SK-N-SH treated with all-trans-retinoic acid at 6 μM for 48 hours (cell line): ENCODE results near the gene PKIG.

Experiments
- ARNTL ChIP-seq: fragments of 450-650 bp; formaldehyde crosslinking; IDR thresholded peaks from 2 replicates; pipeline ENCODE4 v1.5.0; 2020; ENCODE audit warnings: low read depth, mild to moderate bottlenecking, moderate library complexity, borderline replicate concordance
- BACH2 ChIP-seq: fragments of 250-450 bp; sonication (Bioruptor Pico); IDR thresholded peaks from 2 replicates; pipeline ENCODE4 v1.9.0; 2021; ENCODE audit warnings: mild to moderate bottlenecking, borderline replicate concordance
- ESRRG ChIP-seq: fragments of 250-450 bp; sonication (Bioruptor Pico); IDR thresholded peaks from 2 replicates; pipeline ENCODE4 v1.6.1; 2021; ENCODE audit warnings: mild to moderate bottlenecking
- GLIS3 ChIP-seq: fragments of 250-450 bp; sonication (Bioruptor Pico); IDR thresholded peaks from 2 replicates; pipeline ENCODE4 v1.5.0; 2020; ENCODE audit warnings: mild to moderate bottlenecking, moderate library complexity
- OSR1 ChIP-seq: fragments of 250-450 bp; sonication (Bioruptor Pico); IDR thresholded peaks from 2 replicates; pipeline ENCODE4 v1.8.0; 2022; ENCODE audit warnings: moderate library complexity, mild to moderate bottlenecking, inconsistent platforms
- PPARA ChIP-seq: fragments of 250-450 bp; sonication (Bioruptor Pico); IDR thresholded peaks from 2 replicates; pipeline ENCODE4 v1.5.0; 2020; ENCODE audit warnings: mild to moderate bottlenecking, borderline replicate concordance
- SNAI2 ChIP-seq: fragments of 250-450 bp; sonication (Bioruptor Pico); IDR thresholded peaks from 2 replicates; pipeline ENCODE4 v1.5.0; 2020; ENCODE audit warnings: mild to moderate bottlenecking, moderate library complexity
- ZFP3 ChIP-seq: fragments of 250-450 bp; sonication (Bioruptor Pico); IDR thresholded peaks from 2 replicates; pipeline ENCODE4 v1.5.0; 2020; ENCODE audit warnings: mild to moderate bottlenecking, moderate library complexity
- ZFP30 ChIP-seq: fragments of 450-650 bp; formaldehyde crosslinking; IDR thresholded peaks from 2 replicates; pipeline ENCODE4 v1.5.0; 2022; ENCODE audit warnings: mild to moderate bottlenecking, moderate library complexity
- TF ChIP-seq, protein P1 (sequence below): fragments of 250-450 bp; sonication (Bioruptor Pico); IDR thresholded peaks from 2 replicates; pipeline ENCODE4 v1.8.0; 2021; ENCODE audit warnings: low read depth, mild to moderate bottlenecking, moderate library complexity, borderline replicate concordance
- TF ChIP-seq, protein P2 (sequence below): fragments of 250-450 bp; sonication (Bioruptor Pico); IDR thresholded peaks from 2 replicates; pipeline ENCODE4 v1.8.0; 2020; ENCODE audit warnings: mild to moderate bottlenecking, moderate library complexity, borderline replicate concordance
- TF ChIP-seq, protein P3 (sequence below): fragments of 250-450 bp; sonication (Bioruptor Pico); IDR thresholded peaks from 2 replicates; pipeline ENCODE4 v1.5.1; 2020; ENCODE audit warnings: low read depth, mild to moderate bottlenecking, moderate library complexity

DNA sequence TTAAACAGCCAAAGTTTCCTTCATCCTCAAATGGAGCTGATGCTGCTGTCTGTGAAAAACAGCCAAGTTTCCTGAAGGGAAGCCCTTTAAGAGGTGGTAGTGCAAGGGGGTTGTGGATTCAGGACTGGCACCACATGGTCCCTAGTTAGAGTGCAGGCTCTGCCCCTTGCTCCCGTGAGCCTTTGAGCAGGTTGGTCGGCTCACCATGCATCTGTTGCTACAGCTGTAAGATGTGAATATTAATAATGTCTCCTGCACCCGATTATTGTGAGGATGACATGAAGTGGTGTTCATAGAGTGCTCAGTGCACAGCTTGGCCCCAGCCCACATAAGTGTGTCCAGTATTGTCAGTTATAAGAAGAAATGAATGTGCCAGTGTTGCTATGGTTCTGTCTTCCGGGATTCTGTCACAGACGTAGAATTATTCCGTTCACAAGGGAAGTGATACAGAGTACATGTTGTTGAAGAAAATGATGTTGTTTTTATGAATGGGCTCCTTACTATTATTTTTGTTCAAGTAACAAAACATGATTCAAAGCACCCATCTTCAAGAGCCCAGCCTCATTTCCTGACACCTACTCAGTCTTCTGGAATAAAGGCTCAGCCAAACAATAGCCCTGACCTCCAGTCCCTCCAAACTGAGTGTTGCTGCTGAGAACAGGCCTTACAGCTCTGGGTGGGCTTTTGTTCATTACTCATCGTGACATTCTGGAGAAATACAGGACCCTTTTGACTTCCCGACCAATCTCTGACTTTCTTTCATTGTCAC is 2.9 kb upstream of the PKIG start:
- TF ChIP-seq ARNTL (CRISPR knock-in tag) = no peak
- TF ChIP-seq, protein P1, sequence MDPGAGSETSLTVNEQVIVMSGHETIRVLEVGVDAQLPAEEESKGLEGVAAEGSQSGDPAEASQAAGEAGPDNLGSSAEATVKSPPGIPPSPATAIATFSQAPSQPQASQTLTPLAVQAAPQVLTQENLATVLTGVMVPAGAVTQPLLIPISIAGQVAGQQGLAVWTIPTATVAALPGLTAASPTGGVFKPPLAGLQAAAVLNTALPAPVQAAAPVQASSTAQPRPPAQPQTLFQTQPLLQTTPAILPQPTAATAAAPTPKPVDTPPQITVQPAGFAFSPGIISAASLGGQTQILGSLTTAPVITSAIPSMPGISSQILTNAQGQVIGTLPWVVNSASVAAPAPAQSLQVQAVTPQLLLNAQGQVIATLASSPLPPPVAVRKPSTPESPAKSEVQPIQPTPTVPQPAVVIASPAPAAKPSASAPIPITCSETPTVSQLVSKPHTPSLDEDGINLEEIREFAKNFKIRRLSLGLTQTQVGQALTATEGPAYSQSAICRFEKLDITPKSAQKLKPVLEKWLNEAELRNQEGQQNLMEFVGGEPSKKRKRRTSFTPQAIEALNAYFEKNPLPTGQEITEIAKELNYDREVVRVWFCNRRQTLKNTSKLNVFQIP (CRISPR knock-in tag) = no peak
- no peak for TF ChIP-seq PPARA (CRISPR knock-in tag)
- TF ChIP-seq OSR1 = no peak
- TF ChIP-seq GLIS3 (CRISPR knock-in tag) = no peak
- TF ChIP-seq, protein P2, sequence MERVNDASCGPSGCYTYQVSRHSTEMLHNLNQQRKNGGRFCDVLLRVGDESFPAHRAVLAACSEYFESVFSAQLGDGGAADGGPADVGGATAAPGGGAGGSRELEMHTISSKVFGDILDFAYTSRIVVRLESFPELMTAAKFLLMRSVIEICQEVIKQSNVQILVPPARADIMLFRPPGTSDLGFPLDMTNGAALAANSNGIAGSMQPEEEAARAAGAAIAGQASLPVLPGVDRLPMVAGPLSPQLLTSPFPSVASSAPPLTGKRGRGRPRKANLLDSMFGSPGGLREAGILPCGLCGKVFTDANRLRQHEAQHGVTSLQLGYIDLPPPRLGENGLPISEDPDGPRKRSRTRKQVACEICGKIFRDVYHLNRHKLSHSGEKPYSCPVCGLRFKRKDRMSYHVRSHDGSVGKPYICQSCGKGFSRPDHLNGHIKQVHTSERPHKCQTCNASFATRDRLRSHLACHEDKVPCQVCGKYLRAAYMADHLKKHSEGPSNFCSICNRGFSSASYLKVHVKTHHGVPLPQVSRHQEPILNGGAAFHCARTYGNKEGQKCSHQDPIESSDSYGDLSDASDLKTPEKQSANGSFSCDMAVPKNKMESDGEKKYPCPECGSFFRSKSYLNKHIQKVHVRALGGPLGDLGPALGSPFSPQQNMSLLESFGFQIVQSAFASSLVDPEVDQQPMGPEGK (CRISPR knock-in tag) = no peak
- no peak for TF ChIP-seq ESRRG (CRISPR knock-in tag)
- no peak for TF ChIP-seq SNAI2
- TF ChIP-seq ZFP3 (CRISPR knock-in tag) = no peak
- TF ChIP-seq, protein P3, sequence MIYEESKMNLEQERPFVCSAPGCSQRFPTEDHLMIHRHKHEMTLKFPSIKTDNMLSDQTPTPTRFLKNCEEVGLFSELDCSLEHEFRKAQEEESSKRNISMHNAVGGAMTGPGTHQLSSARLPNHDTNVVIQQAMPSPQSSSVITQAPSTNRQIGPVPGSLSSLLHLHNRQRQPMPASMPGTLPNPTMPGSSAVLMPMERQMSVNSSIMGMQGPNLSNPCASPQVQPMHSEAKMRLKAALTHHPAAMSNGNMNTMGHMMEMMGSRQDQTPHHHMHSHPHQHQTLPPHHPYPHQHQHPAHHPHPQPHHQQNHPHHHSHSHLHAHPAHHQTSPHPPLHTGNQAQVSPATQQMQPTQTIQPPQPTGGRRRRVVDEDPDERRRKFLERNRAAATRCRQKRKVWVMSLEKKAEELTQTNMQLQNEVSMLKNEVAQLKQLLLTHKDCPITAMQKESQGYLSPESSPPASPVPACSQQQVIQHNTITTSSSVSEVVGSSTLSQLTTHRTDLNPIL (CRISPR knock-in tag) = no peak
- TF ChIP-seq BACH2 (CRISPR knock-in tag) = no peak
- no peak for TF ChIP-seq ZFP30 (CRISPR knock-in tag)
